Measurements from ENCODE around the gene KLHL2. TPM values are rescaled to one million over a fixed set of nuclear protein-coding genes. Genes with fewer than 3 reads are reported as not detected.

KLHL2 gene
- polyA plus RNA-seq, 1 donor, result 6.6 TPM

- DNase-seq, result no peak
Measured at GRCh38 chr4:165370530-165370929, 163.2 kb downstream of the KLHL2 start.

Other genes with a start within 250 kb of the KLHL2 start
- 3.1 TPM for gene TRIM61, start 229.9 kb upstream of the KLHL2 start, polyA plus RNA-seq (ENCODE audit: insufficient read length)
- not detected for gene TRIM60, start 175.6 kb upstream of the KLHL2 start, polyA plus RNA-seq (ENCODE audit: insufficient read length)
- gene TRIM75, start 153.7 kb upstream of the KLHL2 start, polyA plus RNA-seq (ENCODE audit: insufficient read length), result 0.10 TPM
- gene TMEM192, start 94.7 kb upstream of the KLHL2 start, polyA plus RNA-seq (ENCODE audit: insufficient read length), result 14.4 TPM
- 24.7 TPM for gene MSMO1, start 120.1 kb downstream of the KLHL2 start, polyA plus RNA-seq (ENCODE audit: insufficient read length)
- 72.2 TPM for gene CPE, start 171.4 kb downstream of the KLHL2 start, polyA plus RNA-seq (ENCODE audit: insufficient read length)